HepG2 (cell line): ENCODE results near the gene HEXIM1. TPM values are rescaled to one million over a fixed set of nuclear protein-coding genes. Genes with fewer than 3 reads are reported as not detected.

ENCODE experiments used
- AHR ChIP-seq: IDR thresholded peaks from 2 replicates; pipeline ENCODE4 v1.6.1; 2018; ENCODE audit warnings: missing genetic modification reagents, missing compliant biosample characterization
- BRD4 ChIP-seq: sonication (generic); formaldehyde crosslinking; IDR thresholded peaks from 2 replicates; pipeline ENCODE4 v1.4.0; 2020; ENCODE audit warnings: missing genetic modification reagents
- DR1 ChIP-seq: sonication (generic); formaldehyde crosslinking; IDR thresholded peaks from 2 replicates; pipeline ENCODE4 v1.8.0; 2021; ENCODE audit warnings: mild to moderate bottlenecking, missing genetic modification reagents, inconsistent platforms
- KAT2B ChIP-seq: fragments of 150-350 bp; IDR thresholded peaks from 2 replicates; pipeline ENCODE4 v1.6.1; 2014; ENCODE audit warnings: low read depth, low read length, borderline replicate concordance
- RNF2 ChIP-seq: fragments of 450-650 bp; conservative IDR thresholded peaks from 2 replicates; pipeline ENCODE4 v1.6.1; 2016; ENCODE audit warnings: low read depth
- SKIL ChIP-seq: sonication (generic); formaldehyde crosslinking; IDR thresholded peaks from 2 replicates; pipeline ENCODE4 v1.8.0; 2022; ENCODE audit warnings: missing genetic modification reagents, mild to moderate bottlenecking, moderate library complexity, borderline replicate concordance
- THAP9 ChIP-seq: sonication (generic); formaldehyde crosslinking; IDR thresholded peaks from 2 replicates; pipeline ENCODE4; 2020; ENCODE audit warnings: missing genetic modification reagents, mild to moderate bottlenecking, borderline replicate concordance
- ZBTB21 ChIP-seq: sonication (generic); formaldehyde crosslinking; IDR thresholded peaks from 2 replicates; pipeline ENCODE4 v1.4.0; 2020; ENCODE audit warnings: missing genetic modification reagents
- ZNF138 ChIP-seq: sonication (generic); formaldehyde crosslinking; IDR thresholded peaks from 2 replicates; pipeline ENCODE4 v1.5.0; 2020; ENCODE audit warnings: mild to moderate bottlenecking, low read depth, missing genetic modification reagents
- ZNF292 ChIP-seq: sonication (generic); formaldehyde crosslinking; IDR thresholded peaks from 2 replicates; pipeline ENCODE4 v1.8.1; 2022; ENCODE audit warnings: mild to moderate bottlenecking, low read depth, missing genetic modification reagents, borderline replicate concordance
- ZNF552 ChIP-seq: sonication (generic); formaldehyde crosslinking; IDR thresholded peaks from 2 replicates; pipeline ENCODE4 v1.9.0; 2022; ENCODE audit warnings: missing genetic modification reagents, mild to moderate bottlenecking, borderline replicate concordance
- ZNF605 ChIP-seq: sonication (generic); formaldehyde crosslinking; IDR thresholded peaks from 2 replicates; pipeline ENCODE4 v1.8.0; 2022; ENCODE audit warnings: mild to moderate bottlenecking, missing genetic modification reagents
- ZNF607 ChIP-seq: sonication (generic); formaldehyde crosslinking; IDR thresholded peaks from 2 replicates; pipeline ENCODE4 v1.5.1; 2020; ENCODE audit warnings: missing genetic modification reagents, mild to moderate bottlenecking, borderline replicate concordance
- ZNF850 ChIP-seq: sonication (generic); formaldehyde crosslinking; conservative IDR thresholded peaks from 2 replicates; pipeline ENCODE4 v1.9.0; 2021; ENCODE audit warnings: mild to moderate bottlenecking, missing genetic modification reagents
- polyA plus RNA-seq, 8 experiments: library from polyadenylated mRNA; depleted of rRNA in 3 of 8; stranded (reverse) in 7 of 8; unstranded in 1 of 8; fragments of >200 nt; fragmentation: Illumina TruSeq in 4 of 8; extraction: Trizol in 4 of 8; gene quantifications; 2 replicates each; pipeline versions ENCODE4 v1.2.1 to v1.2.3, GENCODE V29; 2011 to 2016; ENCODE audit warnings: low read depth in 4 of 8, missing spikeins in 1 of 8, mixed read lengths in 1 of 8; ENCODE audit not compliant: insufficient read depth in 1 of 8
- total RNA-seq, 5 experiments: library from RNA; depleted of rRNA; stranded (reverse); fragments of >200 nt; fragmentation: Illumina TruSeq; extraction: Trizol; gene quantifications; 2 replicates each; pipeline ENCODE4 v1.2.3, GENCODE V29; 2016; ENCODE audit warnings: low read depth in 1 of 5

The HEXIM1 gene
- total and polyA plus RNA-seq, 2 of the 13 experiments (the other 11 are each of a cell fraction or from before 2014, with no cell fraction given) = 10.5 to 16.6 TPM

- no peak for TF ChIP-seq ZNF138
- no peak for TF ChIP-seq KAT2B
- no peak for TF ChIP-seq DR1 (CRISPR knock-in tag)
- no peak for TF ChIP-seq ZNF605 (CRISPR knock-in tag)
- TF ChIP-seq THAP9 (CRISPR knock-in tag) = no peak
- TF ChIP-seq ZNF850 (CRISPR knock-in tag) = no peak
- no peak for TF ChIP-seq ZNF607 (CRISPR knock-in tag)
- TF ChIP-seq SKIL (CRISPR knock-in tag) = 0 out of 2 replicates have a peak, but pooled peaks have one; percentile 13
- TF ChIP-seq AHR (CRISPR knock-in tag) = no peak
- 0 out of 2 replicates have a peak, but pooled peaks have one; percentile 2 for TF ChIP-seq ZBTB21
- no peak for TF ChIP-seq BRD4 (CRISPR knock-in tag)
- TF ChIP-seq ZNF552 (CRISPR knock-in tag) = no peak
- TF ChIP-seq RNF2 = no peak
- TF ChIP-seq ZNF292 = 0 out of 2 replicates have a peak, but pooled peaks have one; percentile 52
- TF ChIP-seq, all 625 proteins: peak for 7
Measured at GRCh38 chr17:45128989-45129388, 19.3 kb upstream of the HEXIM1 start (continued).
